SK-N-MC (cell line): ENCODE measurements around the gene KRTAP10-7.

Experiments
- DNase-seq: peaks from one replicate; pipeline ENCODE4 v3.0.0-alpha.2; 2011; ENCODE audit warnings: low read depth, low spot score
- H3K27ac ChIP-seq: fragments of 200-600 bp; sonication (generic); 2 replicates; pipeline ENCODE4 v1.5.1; 2016; ENCODE audit warnings: mixed run types
- H3K36me3 ChIP-seq: fragments of 200-600 bp; sonication (generic); 2 replicates; pipeline ENCODE4 v1.6.1; 2017; ENCODE audit warnings: antibody characterized with exemption, low read length, mixed read lengths; ENCODE audit not compliant: insufficient read depth
- H3K4me3 ChIP-seq: fragments of 200-600 bp; sonication (generic); 2 replicates; pipeline ENCODE4 v1.5.1; 2016
- H3K9ac ChIP-seq: fragments of 200-600 bp; sonication (generic); 2 replicates; pipeline ENCODE4 v1.8.0; 2017; ENCODE audit warnings: mixed run types, mixed read lengths; ENCODE audit not compliant: insufficient read length
- H3K9me3 ChIP-seq: fragments of 200-600 bp; sonication (generic); 2 replicates; pipeline ENCODE4 v1.6.1; 2017; ENCODE audit warnings: low read depth, mild to moderate bottlenecking, antibody characterized with exemption, low read length, moderate library complexity, mixed read lengths
- EZH2 ChIP-seq: fragments of 200-600 bp; sonication (generic); IDR thresholded peaks from one replicate; pipeline ENCODE4 v1.6.1; 2017; ENCODE audit warnings: antibody characterized with exemption
- FOXP2 ChIP-seq: optimal IDR thresholded peaks from 2 replicates; pipeline ENCODE3; 2011; ENCODE audit warnings: mild to moderate bottlenecking, moderate library complexity; ENCODE audit not compliant: insufficient read depth; ENCODE audit errors: extremely low read length, control extremely low read depth
- POLR2AphosphoS5 ChIP-seq: IDR thresholded peaks from 2 replicates; pipeline ENCODE4 v1.6.1; 2012; ENCODE audit warnings: mild to moderate bottlenecking, low read depth, low read length, borderline replicate concordance

KRTAP10-7 gene

GRCh38 chr21:44650265-44650972 lies 50.0 kb downstream of the KRTAP10-7 start:
- Histone ChIP-seq H3K9me3 (no peaks in the 10 kb centered on the region; the same call in 1 of the 2 replicates), H3K36me3 (no peaks in the 10 kb centered on the region; the same call in 1 of the 2 replicates), H3K9ac (no peak overlapping the region), H3K27ac (no peak overlapping the region), H3K4me3 (no peak overlapping the region)
- no peak for DNase-seq
- TF ChIP-seq EZH2 (no peak), FOXP2 (no peak), POLR2AphosphoS5 (no peak)

GRCh38 chr21:44650973-44651675 lies 50.7 kb downstream of the KRTAP10-7 start:
- Histone ChIP-seq H3K4me3 (no peak overlapping the region), H3K27ac (no peak overlapping the region), H3K9ac (no peak overlapping the region), H3K9me3 (no peaks in the 10 kb centered on the region), H3K36me3 (peaks cover 3% of the 10 kb centered on the region; the same call in 1 of the 2 replicates)
- TF ChIP-seq FOXP2 (no peak), EZH2 (no peak), POLR2AphosphoS5 (no peak)
- DNase-seq: no peak
